ENCODE results near the gene FOXO3. TPM values are rescaled to one million over a fixed set of nuclear protein-coding genes. Genes with fewer than 3 reads are reported as not detected.
A peak's percentile ranks its signal among the peaks of the same experiment; 100 is the strongest.

The FOXO3 gene
- total and polyA plus RNA-seq, 2 of the 13 experiments (the other 11 are each of a cell fraction or from before 2014, with no cell fraction given) = 16.0 to 22.5 TPM

- TF ChIP-seq ZNF280B (CRISPR knock-in tag; IDR thresholded peaks at IDR 0.05; ENCODE audit: borderline replicate concordance) = no peak
- no peak for TF ChIP-seq ZNF460 (CRISPR knock-in tag; IDR thresholded peaks at IDR 0.05; ENCODE audit: borderline replicate concordance)
- TF ChIP-seq TFDP2 (CRISPR knock-in tag; IDR thresholded peaks at IDR 0.05) = peak; percentile 73
- peak; percentile 68; the same call in 1 of the 2 replicates for TF ChIP-seq SSRP1 (CRISPR knock-in tag; IDR thresholded peaks at IDR 0.05)
- peak; percentile 95 to 96 for TF ChIP-seq POLR2A (IDR thresholded peaks at IDR 0.05; ENCODE audit: insufficient read depth in 1 of 2, low read depth in 2 of 2, low read length in 2 of 2)
- no peak for TF ChIP-seq SRSF9 (IDR thresholded peaks at IDR 0.05; ENCODE audit: borderline replicate concordance, insufficient read depth, low read depth, low read length, poor library complexity, severe bottlenecking)
- TF ChIP-seq MLX (CRISPR knock-in tag; IDR thresholded peaks at IDR 0.05) = no peak
- no peak for TF ChIP-seq HNF1A (IDR thresholded peaks at IDR 0.05; ENCODE audit: low read depth)
- peak; percentile 11; the same call in 1 of the 2 replicates for TF ChIP-seq HNF1A (CRISPR knock-in tag; IDR thresholded peaks at IDR 0.05; ENCODE audit: borderline replicate concordance)
- peak; percentile 17; the same call in 1 of the 2 replicates for TF ChIP-seq TFAP4 (IDR thresholded peaks at IDR 0.05; ENCODE audit: borderline replicate concordance, low read depth)
- no peak for TF ChIP-seq ZNF800 (CRISPR knock-in tag; IDR thresholded peaks at IDR 0.05)
- peak; percentile 68 for TF ChIP-seq PATZ1 (CRISPR knock-in tag; IDR thresholded peaks at IDR 0.05)
- 0 out of 2 replicates have a peak, but pooled peaks have one; percentile 23 for TF ChIP-seq REPIN1 (CRISPR knock-in tag; IDR thresholded peaks at IDR 0.05; ENCODE audit: borderline replicate concordance, low read depth)
- TF ChIP-seq ZNF20 (CRISPR knock-in tag; IDR thresholded peaks at IDR 0.05) = 0 out of 2 replicates have a peak, but pooled peaks have one; percentile 53
Observed at GRCh38 chr6:108560463-108561308, at the start of gene FOXO3 (continued).
